Left renal pelvis (tissue), 4 donors: ENCODE results near the gene MGAT4B. TPM values are rescaled to one million over a fixed set of nuclear protein-coding genes. Genes with fewer than 3 reads are reported as not detected.

Experiments
- DNase-seq, 4 donors: peaks; one replicate each; pipeline ENCODE4 v3.0.0-alpha.2; 2013; ENCODE audit warnings: low read depth in 4 of 4, low spot score in 3 of 4
- polyA plus RNA-seq, 4 donors: library from polyadenylated mRNA; unstranded; fragments of 120-200 nt; gene quantifications; one replicate each; pipeline ENCODE4 v1.2.1, GENCODE V29; 2013; ENCODE audit not compliant: insufficient read length in 4 of 4

MGAT4B gene
- polyA plus RNA-seq, 4 donors: 94.1 to 176 (median 169) TPM

- no peak for DNase-seq
These were observed 22.2 kb upstream of the MGAT4B start for GRCh38 chr5:179828756-179829421.

- no peak for DNase-seq
These were observed 21.0 kb upstream of the MGAT4B start for GRCh38 chr5:179827680-179828079.

- DNase-seq: no peak
These were observed 19.1 kb upstream of the MGAT4B start for GRCh38 chr5:179825655-179826182.

GRCh38 chr5:179824745-179825112 lies 18.1 kb upstream of the MGAT4B start:
- no peak for DNase-seq

- no peak for DNase-seq
These were observed 17.5 kb upstream of the MGAT4B start for GRCh38 chr5:179823937-179824744.

- no peak for DNase-seq
These were observed 15.9 kb upstream of the MGAT4B start for GRCh38 chr5:179822444-179822990.

GRCh38 chr5:179822059-179822432 lies 15.4 kb upstream of the MGAT4B start:
- no peak for DNase-seq

- peak in 2 of 4 donors; percentile 84 for DNase-seq
These were observed 14.8 kb upstream of the MGAT4B start for GRCh38 chr5:179821298-179822058.

- DNase-seq: peak in 1 of 4 donors; percentile 75
These were observed 14.0 kb upstream of the MGAT4B start, which contains the start of gene SQSTM1 for GRCh38 chr5:179820483-179821297. Gene SQSTM1 (plus strand): TSS chr5:179820905. CDS start chr5:179820937, 32 bp downstream.

GRCh38 chr5:179820127-179820482 lies 13.4 kb upstream of the MGAT4B start:
- no peak for DNase-seq

- DNase-seq: no peak
These were observed 12.8 kb upstream of the MGAT4B start for GRCh38 chr5:179819296-179820126.

- peak in 1 of 4 donors; percentile 71 for DNase-seq
These were observed 12.2 kb upstream of the MGAT4B start for GRCh38 chr5:179818746-179819295.

GRCh38 chr5:179817890-179818745 lies 11.5 kb upstream of the MGAT4B start:
- DNase-seq: no peak

GRCh38 chr5:179817470-179817840 lies 10.8 kb upstream of the MGAT4B start:
- DNase-seq: no peak

GRCh38 chr5:179816796-179817469 lies 10.3 kb upstream of the MGAT4B start:
- DNase-seq: no peak

- no peak for DNase-seq
These were observed 9.7 kb upstream of the MGAT4B start for GRCh38 chr5:179816401-179816795.

GRCh38 chr5:179815491-179816249 lies 9.0 kb upstream of the MGAT4B start:
- no peak for DNase-seq
